HS-27A (cell line): Measurements from ENCODE around the gene WNT9A.
"Not testable (repeated sequence)": the region's sequence is repeated elsewhere in the genome, so short reads cannot be mapped to it uniquely, and the experiment has no call there.

Source experiments
- DNase-seq: peaks from one replicate; pipeline ENCODE4 v3.0.0-alpha.2; 2012; ENCODE audit warnings: low read depth, missing footprints

WNT9A gene

GRCh38 chr1:227947676-227948492, at the start of gene WNT9A:
WNT9A (minus strand) TSS chr1:227947932; CDS start chr1:227947887, 45 bp downstream.
- DNase-seq, result no peak

- DNase-seq, result no peak
Observed at GRCh38 chr1:227996187-227996950, 48.6 kb upstream of the WNT9A start.

- no peak for DNase-seq
Observed at GRCh38 chr1:227994632-227995300, 47.0 kb upstream of the WNT9A start.

- DNase-seq, result no peak
Observed at GRCh38 chr1:227987181-227987580, 39.4 kb upstream of the WNT9A start.

GRCh38 chr1:227975583-227976283, 28.0 kb upstream of the WNT9A start:
- DNase-seq, result not testable (repeated sequence)

- not testable (repeated sequence) for DNase-seq
Observed at GRCh38 chr1:227973724-227974288, 26.1 kb upstream of the WNT9A start.

- DNase-seq, result not testable (repeated sequence)
Observed at GRCh38 chr1:227972843-227973374, 25.2 kb upstream of the WNT9A start.

- not testable (repeated sequence) for DNase-seq
Observed at GRCh38 chr1:227972283-227972679, 24.5 kb upstream of the WNT9A start.

GRCh38 chr1:227971643-227972282, 24.0 kb upstream of the WNT9A start:
- DNase-seq, result not testable (repeated sequence)

GRCh38 chr1:227971216-227971615, 23.5 kb upstream of the WNT9A start:
- not testable (repeated sequence) for DNase-seq

DNA sequence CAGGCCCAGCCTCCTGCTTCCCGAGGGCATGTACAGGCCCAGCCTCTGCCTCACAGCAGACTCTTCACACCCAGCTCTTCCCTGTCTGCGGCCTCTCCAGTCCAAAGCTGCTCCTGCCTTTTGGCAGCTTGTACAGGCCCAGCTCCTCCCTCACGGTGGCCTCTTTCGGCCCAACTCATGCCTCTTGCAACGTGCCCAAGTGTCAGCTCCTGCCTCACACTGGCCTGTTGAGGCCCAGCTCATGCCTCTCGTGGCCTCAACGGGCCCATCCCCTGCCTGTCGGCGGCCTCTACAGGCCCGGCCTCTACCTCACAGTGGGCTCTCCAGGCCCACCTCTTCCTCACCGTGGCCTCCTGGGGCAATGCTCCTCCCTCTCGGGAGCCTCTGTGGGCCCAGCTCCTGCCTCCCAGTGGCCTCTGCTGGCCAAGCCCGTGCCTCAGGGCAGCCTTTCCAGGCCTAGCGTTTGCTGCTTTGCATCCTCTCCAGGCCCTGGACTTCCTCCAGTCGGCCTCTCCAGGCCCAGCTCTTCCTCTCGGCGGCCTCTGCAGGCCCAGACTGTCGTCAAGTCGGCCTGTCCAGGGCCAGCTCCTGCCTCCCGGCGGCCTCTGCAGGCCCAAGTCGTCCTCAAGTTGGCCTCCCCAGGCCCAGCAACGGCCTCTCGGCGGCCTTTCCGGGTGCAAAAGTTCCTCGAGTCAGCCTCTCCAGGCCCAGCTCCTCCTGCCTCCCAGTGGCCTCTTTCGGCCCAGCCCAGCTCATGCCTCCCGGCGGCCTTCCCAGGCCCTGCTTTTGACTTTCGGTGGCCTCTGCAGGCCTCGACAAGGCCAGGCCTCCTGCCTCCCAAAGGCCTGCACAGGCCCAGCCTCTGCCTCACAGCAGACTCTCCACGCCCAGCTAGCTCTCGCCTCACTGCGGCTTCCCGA, 22.6 kb upstream of the WNT9A start:
- DNase-seq, result not testable (repeated sequence)

GRCh38 chr1:227967815-227968214, 20.1 kb upstream of the WNT9A start:
- not testable (repeated sequence) for DNase-seq

DNA sequence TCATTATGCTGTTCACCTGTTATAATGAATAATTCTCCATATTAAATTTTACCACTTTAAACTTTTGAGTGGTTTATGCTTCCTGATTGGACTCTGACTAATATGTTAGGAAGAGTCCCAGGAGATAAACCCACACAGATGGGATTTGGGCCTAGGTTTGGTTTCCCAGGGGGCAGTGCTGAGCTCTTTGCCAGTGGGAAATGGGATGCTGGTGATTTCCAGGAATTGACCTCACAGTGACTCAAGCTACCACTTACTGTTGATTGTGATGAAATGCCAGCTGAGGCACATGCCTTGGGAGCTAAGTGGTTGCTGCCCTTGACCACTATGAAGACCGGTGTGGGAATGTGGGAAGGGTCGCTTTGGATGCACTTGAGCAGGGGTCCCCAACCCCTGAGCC, 19.0 kb upstream of the WNT9A start:
- DNase-seq, result not testable (repeated sequence)

DNA sequence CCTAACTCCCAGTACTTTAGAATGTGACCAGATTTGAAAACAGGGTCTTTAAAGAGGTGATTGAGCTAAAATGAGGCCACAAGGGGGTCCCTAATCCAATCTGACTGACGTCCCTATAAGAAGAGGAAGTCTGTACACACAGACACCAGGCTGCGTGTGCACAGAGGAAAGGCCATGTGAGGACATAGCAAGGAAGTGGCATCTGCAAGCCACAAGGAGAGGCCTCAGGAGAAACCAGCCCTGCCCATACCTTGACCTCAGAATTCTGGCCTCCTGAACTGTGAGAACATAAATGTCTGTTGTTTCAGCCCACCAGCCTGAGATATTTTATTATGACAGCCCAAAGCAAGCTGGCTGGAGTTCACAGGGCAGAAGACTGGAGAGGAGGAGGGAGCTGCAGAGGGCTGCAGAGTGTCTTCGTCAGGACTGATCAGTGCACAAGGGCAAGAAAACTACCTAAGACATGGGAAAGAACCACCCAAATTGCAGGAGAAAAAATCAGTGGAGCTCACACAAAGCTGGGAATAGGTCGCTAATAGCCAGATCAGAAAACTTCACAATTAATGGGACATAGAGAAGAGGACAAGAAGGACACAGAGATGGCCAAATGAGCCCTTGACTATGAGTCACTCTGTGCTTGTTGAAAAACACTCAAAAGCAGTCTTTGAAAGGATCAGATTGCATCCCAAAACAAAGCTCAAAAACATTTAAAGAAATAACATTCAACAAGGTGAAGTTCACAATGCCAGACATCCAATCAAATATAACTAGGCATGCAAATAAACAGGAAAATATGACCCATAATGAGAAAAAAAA, 14.1 kb upstream of the WNT9A start:
- no peak for DNase-seq

- no peak for DNase-seq
Observed at GRCh38 chr1:227959325-227959860, 11.7 kb upstream of the WNT9A start.

DNA sequence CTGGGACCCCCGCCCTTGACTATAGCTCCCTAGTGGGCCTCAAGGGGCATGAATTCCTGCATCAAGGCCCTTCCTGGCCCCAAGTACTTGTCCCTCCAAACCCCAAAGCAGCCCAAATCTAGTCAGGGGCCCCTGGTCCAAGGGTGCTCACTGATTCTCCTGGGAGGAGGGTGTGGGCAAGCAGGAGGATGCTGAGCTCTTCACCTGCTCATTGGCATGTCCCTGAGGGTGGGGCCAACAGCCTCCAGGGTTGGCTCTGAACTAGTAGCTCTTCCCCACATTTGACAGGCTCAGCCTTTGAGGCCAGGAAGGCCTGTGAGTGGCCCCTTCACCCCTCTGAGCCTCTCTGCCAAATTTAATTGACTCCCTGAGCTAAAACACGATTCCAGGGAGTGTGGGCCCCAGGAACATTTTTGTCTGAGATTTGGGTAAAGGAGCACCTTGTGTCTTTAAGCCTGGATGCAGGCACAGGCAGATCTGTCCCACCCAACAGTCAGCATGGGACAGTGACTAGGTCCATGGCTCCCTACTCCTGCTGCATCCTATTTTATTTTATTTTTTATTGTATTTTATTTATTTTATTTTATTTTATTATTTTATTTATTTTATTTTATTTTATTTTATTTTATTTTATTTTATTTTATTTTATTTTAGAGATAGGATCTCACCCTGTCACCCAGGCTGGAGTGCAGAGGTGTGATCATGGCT, 11.0 kb upstream of the WNT9A start:
- no peak for DNase-seq

DNA sequence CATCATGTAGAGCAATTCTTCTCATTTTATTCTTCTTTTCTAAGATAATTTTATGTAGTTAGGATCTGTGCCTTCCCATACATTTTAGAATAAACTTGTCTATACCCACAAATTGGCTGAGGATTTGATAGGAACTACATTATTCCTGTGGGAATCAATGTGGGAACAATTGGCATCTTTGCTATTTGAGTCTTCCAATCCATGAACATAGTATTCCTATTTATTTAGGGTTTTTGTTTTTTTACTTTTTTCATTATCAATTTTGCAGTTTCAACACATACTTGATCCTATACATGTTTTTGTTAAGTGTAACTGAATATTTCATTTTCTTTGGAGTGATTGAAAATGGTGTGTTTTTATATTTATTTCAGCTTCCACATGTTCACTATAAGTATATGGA, 8.1 kb upstream of the WNT9A start:
- DNase-seq, result no peak
